NCI-H2227 (cell line): ENCODE results near the gene C16orf95.
A peak's percentile ranks its signal among the peaks of the same experiment; 100 is the strongest.
"Not testable (repeated sequence)": the region's sequence is repeated elsewhere in the genome, so short reads cannot be mapped to it uniquely, and the experiment has no call there.

Experiments used
- DNase-seq: peaks from one replicate; lab custom pipeline; 2025; ENCODE audit not compliant: unreplicated experiment; lab: John Stamatoyannopoulos, UW

The C16orf95 gene, protein sequence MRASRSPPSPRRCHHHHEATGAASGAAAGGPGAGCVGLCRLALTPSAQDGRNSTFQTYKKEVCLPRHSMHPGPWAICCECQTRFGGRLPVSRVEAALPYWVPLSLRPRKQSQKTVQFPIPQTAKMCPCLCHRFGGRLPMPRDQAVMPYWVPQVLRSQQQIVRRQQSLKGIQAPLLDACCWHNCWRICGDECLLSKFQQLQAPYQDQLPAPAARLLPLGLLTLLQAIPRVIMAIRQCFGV

DNA sequence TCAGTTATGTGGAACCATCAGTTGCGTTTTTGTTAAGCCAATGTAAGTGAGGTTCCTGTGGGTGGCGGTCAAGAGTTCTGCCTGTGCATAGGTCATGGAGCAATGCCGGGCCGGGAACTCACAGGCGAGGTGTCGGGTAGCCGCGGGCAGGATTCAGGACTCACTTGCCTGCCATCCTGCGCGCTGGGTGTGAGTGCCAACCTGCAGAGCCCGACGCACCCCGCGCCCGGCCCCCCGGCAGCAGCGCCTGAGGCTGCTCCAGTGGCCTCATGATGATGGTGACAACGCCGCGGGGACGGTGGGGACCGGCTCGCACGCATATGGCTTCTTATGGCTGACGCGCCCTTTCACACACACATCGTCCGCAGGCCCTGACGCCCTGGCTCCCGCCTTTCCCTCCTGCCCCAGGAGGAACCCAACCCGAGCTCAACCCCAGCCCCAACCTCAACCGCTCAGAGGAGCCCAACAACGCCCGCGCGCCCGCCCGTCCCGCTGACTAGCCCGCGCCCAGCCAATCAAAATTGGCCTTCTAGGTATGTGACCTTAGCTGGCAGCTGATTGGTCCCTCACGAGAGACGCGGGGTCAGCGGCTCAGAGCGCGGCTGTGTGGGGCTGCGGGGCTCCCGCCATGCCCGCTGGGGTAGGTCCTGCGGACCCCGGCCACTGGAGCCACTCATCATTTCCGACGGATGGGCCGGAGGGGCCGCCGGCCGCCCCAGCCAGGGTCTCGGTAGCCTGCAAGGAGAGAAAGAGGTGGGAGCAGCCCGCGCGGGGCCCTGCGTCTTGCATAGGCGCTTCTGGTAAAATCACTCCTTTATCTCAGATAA, at the start of gene C16orf95:
Gene C16orf95, minus strand, starts transcription at position 470 of the 827 bp plus-strand sequence. Its CDS starts 150 bp downstream, at position 320.
- peak; percentile 94 for DNase-seq

DNA sequence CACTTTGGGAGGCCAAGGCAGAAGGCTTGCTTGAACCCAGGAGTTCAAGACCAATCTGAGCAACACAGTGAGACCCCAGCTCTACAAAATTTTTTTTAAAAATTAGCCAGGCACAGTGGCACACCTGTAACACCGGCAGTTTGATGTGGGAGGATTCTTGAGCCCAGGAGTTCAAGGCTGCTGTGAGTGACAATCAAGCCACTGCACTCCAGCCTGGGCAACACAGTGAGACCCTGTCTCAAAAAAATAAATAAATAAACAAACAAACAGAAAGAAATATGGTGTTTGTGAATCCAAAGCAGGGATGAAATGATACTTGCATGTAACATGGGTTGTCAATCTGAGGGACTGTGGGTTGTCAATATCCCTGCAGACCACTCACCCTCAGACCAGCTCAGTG, 49.7 kb upstream of the C16orf95 start:
- DNase-seq = no peak

DNA sequence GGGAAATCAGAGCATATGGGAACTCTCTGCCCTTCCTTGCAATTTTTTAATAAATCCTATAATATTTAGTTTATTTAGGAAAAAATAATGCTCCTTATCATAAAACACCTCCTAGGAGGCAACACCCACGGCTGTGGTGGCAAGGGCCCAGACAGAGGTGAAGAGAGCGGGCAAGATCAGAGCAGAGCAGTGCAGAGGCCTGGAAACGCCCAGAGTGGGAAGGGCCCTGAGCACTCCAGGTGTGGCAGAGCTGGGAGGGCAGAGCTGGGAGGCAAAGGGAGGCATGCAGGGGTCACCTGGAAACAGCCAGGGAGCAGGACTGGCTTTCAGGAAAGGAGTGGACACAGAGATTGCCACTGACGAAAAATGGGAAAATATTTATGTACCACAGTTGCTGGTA, 49.1 kb upstream of the C16orf95 start:
- DNase-seq = no peak

DNA sequence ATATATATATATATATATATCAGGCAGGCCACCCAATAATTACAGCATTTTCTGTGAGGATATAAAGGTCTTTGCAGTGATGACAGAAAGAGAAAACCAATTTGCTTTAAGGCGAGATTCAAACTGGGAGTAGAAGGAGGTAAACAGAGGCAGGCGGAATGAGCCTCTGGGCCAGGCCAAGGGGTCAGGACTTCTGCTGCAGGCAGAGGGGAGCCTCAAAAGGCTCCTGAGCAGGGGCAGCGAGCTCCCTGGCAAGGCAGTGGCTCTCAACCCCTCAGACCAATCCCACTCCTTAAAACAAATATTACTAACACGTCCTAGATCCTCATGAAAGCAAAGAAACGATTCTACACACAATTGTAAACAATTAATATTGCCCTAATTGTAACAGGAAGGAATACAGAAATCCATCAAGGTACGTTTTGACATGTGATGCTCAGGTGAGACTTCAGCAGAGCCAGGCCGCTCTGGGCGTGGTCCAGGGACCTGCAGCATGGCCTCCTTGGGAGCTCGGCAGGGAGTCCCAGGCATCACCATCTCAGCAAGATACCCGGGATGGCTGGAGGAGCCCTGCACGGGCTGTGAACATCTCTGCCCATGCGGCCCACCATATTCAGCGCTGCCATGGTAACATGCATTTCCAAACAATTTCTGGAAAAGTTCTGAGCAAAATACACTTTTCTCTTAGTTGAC, 48.0 kb upstream of the C16orf95 start:
- DNase-seq = no peak

DNA sequence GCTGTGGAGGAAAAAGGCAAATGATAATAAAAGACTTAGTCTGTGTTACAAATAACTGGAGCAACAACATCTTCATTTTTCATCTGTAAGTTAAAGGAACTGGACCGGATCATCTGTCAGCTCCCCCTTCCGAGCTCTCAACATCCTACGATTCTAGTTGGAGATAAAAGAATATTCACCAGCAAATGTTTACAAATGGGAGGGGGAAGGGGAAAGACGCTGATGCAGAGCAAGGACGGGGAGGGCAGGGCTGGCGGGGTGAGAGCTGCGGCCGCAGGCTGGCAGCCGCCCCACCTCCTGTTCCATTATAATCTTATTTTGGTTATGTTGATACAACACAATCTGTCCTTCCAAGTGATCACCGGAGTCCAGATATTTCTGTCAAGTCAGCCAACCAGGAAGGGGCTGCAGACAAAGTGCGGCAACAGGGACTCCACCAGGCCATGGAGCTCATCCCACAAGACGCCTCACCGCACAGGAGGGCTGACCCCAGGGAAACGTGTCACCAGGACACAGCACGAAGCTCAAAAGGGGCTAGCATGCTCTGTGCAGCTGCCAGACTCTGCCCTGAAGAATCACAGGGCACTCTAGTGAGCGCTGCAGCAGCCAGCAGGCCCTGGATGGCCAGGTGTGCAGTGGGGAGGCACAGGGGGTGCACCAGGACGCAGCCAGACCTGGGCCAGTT, 46.7 kb upstream of the C16orf95 start:
- DNase-seq = no peak

DNA sequence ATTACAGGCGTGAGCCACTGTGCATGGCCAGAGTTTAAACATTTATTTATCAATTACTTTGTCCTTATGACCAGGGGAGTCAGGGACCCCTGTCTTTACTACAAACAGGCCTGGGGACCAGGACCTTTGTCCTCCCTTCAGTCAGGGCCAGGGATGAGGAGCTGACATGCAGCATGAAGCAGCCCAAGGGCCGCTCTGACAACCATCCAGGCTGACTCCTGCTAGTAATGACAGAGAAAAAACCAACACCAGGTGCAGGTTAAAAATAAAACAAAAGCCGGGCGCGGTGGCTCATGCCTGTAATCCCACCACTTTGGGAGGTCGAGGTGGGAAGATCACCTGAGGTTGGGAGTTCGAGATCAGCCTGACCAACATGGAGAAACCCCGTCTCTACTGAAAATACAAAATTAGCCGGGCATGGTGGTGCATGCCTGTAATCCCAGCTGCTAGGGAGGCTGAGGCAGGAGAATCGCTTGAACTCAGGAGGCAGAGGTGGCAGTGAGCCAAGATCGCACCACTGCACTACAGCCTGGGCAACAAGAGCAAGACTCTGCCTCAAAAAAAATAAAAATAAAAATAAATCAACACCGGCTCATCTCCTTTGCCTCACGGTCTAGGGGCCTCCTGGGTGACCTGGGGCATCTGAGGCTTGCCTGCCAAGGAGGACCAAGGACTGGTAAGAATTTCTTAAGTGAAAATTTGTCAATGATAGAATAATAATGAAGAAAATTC, 45.8 kb upstream of the C16orf95 start:
- DNase-seq = not testable (repeated sequence)

DNA sequence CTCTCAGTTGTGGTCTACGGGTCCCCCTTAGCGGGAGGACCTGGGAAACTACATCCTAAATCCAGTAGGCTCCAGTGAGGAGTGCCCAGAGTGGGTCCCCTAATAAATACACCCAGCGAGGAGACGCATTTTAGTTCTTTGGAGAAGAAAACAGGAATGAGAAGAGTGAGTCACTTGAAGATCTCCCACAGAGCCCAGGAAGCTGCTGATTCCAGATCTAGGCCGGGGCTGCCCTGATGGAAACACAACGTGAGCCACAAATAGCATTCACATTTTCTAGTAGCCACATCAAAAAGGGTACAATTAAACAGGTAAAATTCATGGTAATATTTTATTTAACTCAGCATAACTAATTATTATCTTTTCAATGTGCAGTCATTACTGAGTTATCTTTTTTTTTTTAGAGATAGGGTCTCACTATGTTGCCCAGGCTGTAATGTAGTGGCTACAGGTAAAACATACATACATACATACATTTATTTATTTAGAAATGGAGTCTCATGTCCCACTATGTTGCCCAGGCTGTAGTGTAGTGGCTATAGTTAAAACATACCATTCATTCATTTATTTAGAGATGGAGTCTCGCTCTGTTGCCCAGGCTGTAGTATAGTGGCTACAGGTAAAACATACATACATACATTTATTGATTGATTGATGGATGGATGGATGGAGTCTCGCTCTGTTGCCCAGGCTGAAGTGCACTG, 44.9 kb upstream of the C16orf95 start:
- no peak for DNase-seq

DNA sequence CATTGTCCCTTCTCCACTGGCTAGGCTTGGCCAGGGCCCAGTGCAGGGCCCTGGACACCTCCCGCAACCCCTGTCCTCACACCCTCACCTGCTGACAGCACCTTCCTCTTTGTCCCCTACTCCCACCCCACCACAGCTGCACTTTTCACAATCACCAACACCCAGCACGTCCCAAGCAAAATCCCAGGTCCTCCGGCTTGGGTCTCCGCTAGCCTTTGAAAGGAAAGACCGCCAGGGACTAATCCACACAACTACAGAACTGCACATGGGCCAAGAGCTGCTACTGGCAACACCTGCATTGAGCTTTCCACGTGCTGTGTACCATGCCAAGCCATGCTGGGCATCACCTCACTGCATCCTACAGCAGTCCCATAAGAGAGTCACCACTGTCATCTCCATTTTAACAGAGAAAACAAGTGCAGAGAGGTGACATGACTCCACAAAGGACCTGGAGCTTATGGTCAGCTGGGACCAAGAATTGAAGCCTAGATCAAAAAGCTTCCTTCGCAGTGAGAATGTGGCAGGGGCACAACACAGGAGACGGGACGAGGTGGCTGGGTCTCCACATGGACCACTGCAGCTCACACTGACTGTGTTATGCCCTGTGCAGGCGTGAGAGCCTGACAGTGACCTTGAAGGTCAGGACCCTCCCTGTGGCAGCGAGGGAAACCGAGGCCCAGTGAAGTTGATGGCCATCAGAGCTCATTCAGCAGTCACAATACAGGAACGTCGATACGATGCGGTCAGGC, 43.8 kb upstream of the C16orf95 start:
- DNase-seq = no peak

DNA sequence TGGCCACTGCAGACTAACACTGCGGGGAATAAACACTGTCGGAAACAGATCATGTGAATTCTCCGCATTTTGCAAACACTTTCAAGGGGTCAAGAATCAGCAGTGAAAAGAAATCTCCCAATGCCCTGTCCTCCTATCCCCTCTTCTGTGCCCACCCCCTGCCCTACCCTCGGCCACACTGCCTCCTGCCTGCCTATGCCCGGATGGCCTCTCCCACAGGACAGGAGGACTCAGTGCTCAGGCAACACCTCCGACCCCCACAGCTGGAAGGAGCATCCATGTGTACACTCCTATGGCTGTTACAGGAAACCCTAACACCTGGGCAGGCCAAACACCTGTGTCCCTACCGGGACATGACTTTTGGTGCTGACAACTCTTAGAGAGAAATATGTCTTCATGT, 41.9 kb upstream of the C16orf95 start:
- DNase-seq = no peak

DNA sequence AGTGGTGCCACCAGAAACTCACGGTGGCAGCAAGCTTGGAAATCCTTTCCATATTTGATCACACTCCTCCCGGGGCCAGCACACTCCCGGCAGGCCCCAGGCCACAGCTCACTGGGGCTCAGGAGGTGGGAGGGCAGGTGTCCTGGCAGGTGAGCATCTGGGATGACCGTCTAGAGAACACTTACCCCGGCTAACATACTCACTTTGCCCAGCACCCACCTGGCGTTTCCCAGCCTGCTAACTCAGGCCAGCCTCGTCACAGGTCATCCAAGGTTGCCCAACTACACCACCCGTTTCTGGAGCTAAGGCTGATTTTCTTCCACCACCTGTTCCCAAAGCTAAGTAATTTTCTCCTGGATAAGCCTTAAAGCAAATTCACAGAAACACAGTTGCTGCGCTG, 41.5 kb upstream of the C16orf95 start:
- DNase-seq = no peak

DNA sequence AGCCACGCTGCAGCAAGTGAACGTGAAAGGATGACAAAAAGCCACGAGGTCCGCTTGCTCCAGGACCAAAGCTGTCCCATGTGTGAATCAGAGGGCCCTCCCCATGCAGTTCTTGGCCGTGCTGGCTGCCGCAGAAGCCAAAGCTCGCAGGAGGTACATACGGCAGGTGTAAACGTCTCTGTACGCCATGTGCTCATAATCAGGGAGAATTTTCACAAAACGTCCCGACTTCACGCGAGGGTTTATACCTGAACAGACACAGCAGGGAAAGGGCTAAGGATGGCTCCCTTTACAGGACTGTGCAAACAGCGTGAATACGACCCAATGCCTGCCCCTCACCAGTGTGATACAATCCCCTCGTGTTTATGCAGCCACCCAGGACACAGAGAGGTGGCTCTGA, 41.1 kb upstream of the C16orf95 start:
- no peak for DNase-seq

DNA sequence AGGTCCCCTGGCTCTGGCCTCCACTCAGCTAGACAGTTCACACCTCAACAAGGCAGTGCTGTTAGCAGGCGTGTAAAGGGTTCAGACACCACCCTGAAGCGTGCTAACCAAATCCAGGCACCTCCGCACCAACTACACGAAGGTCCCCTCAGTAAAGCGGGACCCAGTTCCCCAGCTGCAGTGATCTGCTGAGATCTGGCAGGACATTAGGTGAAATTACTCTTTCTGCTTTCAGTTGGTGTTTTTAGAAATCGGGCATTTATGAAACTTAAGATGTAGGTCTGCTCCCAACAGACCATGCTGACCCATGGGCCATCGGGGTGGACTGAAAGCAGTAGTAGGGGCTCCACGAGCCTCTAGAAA, 39.3 kb upstream of the C16orf95 start:
- DNase-seq = no peak

DNA sequence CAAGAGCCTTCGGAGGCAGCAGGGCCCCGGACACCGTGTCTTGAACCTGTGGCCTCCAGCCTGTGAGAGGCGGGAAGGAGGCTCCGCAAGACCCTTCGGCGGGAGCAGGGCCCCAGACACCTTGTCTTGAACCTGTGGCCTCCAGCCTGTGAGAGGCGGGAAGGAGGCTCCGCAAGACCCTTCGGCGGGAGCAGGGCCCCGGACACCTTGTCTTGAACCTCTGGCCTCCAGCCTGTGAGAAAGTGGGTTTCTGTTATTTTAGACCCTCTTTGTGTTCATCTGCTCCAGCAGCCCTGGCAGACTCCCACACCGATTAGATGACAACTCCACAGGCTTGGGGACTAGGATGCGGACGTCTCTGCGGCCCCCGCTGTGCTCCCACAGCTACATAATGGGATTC, 36.4 kb upstream of the C16orf95 start:
- DNase-seq = no peak

DNA sequence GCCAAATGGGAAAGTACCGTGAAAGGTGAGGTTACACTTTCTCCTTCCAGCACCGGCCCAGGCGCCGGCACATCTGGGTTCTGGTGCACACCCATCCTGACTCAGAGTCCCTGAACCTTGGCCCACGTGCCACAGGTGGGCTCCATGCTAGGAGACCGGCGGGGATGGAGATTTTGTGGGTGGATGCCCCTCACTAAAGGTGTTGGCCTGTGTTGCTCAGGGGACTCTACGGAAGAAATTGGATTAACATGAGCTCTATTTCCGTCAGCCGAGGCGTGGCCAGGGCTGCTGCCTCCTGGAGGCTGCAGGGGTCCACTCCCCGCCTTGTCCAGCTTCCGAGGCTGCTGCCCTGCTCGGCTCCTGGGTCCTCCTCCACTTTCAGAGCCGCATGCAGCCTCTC, 35.6 kb upstream of the C16orf95 start:
- no peak for DNase-seq

DNA sequence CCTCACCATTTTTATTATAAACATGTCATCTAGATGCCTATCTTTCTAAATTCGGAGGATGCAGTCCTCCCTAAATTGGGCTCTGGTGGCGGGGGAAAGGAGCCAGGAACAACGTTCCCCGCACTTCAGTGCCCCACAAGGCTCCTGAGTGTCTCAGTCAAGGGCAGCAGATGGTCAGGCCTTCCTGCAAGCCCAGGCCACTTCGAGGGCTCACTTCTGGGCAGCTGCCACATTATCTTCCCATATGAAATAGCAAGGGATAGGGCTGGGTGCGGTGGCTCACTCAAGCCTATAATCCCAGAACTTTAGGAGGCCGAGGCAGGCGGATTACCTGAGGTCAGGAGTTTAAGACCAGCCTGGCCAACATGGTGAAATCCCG, 34.1 kb upstream of the C16orf95 start:
- DNase-seq = no peak

DNA sequence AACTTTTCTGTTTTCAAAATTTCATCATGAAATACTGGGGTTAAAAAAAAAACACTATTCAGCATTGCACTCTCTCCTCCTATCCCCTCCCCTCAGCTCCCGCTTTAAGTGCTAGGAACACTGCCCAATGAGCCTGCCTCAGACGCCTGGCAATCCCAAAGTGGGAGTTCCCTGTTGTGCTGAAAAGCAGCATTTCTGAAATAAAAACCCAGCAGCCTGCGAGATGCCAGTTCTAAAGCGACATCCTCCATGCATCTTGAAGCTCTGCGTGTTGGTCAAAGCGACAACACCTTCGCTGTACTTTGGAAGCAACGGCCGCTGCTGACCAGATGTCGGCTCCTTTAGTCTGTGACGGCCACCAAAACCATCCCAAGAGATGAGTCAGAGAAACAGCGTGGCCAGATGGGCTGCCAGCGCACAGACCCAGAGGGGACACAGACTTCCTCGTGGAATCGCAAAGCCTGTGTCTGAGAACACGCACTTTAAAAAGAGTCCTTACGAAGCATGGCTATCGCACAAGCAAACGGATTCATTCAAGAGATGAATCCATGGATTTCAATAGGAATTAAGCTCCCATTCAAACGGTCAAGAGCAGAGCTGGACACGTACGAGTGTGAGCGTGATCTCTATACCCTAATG, 33.6 kb upstream of the C16orf95 start:
- no peak for DNase-seq

DNA sequence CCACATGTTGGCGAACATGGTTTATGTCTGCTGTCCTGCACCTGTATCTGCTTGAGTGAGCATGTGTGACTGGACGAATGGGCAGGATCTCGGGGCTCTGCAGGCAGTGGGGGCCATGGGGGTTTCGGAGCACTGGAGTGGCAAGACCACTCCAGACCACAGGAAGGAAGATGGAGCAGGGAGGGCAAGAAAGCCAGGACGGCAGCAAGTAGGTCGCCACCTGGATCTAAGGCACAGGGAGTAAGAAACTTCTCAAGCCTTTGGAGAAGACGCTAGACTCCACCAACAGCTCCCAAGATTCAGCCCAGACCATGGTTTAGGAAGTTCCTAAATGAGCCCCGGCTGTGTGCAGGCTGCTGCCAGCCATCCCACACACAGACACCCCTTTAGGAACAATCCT, 32.8 kb upstream of the C16orf95 start:
- DNase-seq = no peak

DNA sequence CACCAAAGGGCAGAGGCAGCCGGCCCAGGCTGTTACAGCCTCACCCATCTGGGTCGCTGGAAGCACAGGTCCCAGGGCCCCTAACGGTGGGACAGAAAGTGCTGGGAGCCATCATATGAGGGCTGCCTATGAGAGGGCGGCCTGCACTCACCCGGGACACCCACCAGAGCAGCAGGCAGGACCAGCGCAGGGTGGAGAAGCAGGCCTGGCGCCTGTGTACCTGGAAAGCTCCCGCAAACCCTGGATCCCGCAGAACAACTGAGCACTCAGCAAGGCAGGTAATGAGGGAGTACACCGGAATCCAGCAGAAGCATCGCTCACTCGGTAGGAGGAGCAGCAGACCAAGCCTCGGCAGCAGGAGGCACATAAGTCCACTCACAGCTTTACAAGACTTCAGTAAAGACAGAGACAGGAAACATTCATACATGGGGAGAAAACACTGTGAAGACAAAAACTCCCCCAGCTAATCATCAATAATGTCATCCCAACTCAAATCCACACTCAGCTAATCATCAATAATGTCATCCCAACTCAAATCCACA, 31.5 kb upstream of the C16orf95 start:
- DNase-seq = no peak
